CD4-positive, alpha-beta T cell (primary cell): Measurements from ENCODE around the gene EHD4. TPM values are rescaled to one million over a fixed set of nuclear protein-coding genes. Genes with fewer than 3 reads are reported as not detected.

ENCODE experiments used
- ATAC-seq: fragments of 200-7000 bp; cut with Tn5 transposase; one replicate; pipeline ENCODE4 v1.10.0; 2022; ENCODE audit warnings: mild to moderate bottlenecking; ENCODE audit not compliant: poor library complexity
- CTCF ChIA-PET: fragments of 350-600 bp; sonication (Branson Sonifier 250); formaldehyde crosslinking; loops from one replicate; lab custom pipeline; 2021; ENCODE audit warnings: antibody characterized with exemption, inconsistent platforms; lab: Charles Lee
- POLR2A ChIA-PET: fragments of 350-600 bp; sonication (Branson Sonifier 250); formaldehyde crosslinking; loops from one replicate; lab custom pipeline; 2021; ENCODE audit warnings: antibody characterized with exemption, inconsistent platforms; lab: Charles Lee
- DNase-seq, 14 experiments: peaks; one replicate each; pipeline ENCODE4 v3.0.0-alpha.2; 2013 to 2020; ENCODE audit warnings: mixed read lengths in 2 of 14
- H3K27ac ChIP-seq, 2 donors: one replicate each; pipeline versions ENCODE4 v1.5.1 to v1.7.0; 2013; ENCODE audit warnings: low read length in 2 of 2, low read depth in 1 of 2, mild to moderate bottlenecking in 1 of 2
- H3K27me3 ChIP-seq, 2 experiments: 1 replicate in 1 of 2; 2 replicates in 1 of 2; pipeline versions ENCODE4 v1.6.1 to v1.7.0; 2013; ENCODE audit warnings: low read length in 2 of 2, control low read depth in 1 of 2, mild to moderate bottlenecking in 1 of 2, moderate library complexity in 1 of 2; ENCODE audit not compliant: insufficient read depth in 2 of 2, control insufficient read depth in 1 of 2
- H3K36me3 ChIP-seq: one replicate; pipeline ENCODE4 v1.6.1; 2013; ENCODE audit warnings: low read length, control low read depth; ENCODE audit not compliant: insufficient read depth
- H3K4me1 ChIP-seq: one replicate; pipeline ENCODE4 v1.6.1; 2013; ENCODE audit warnings: low read length, control low read depth; ENCODE audit not compliant: insufficient read depth
- H3K4me3 ChIP-seq: one replicate; pipeline ENCODE4 v1.5.1; 2013; ENCODE audit warnings: mild to moderate bottlenecking, low read length, moderate library complexity
- H3K9me3 ChIP-seq, 2 experiments: 1 replicate in 1 of 2; 2 replicates in 1 of 2; pipeline versions ENCODE4 v1.6.1 to v1.7.0; 2013; ENCODE audit warnings: low read length in 2 of 2, mild to moderate bottlenecking in 2 of 2, control low read depth in 1 of 2, moderate library complexity in 1 of 2; ENCODE audit not compliant: control insufficient read depth in 1 of 2, insufficient read depth in 1 of 2
- H3K27ac Mint-ChIP-seq: one replicate; pipeline ENCODE4 v1.8.0; 2020; ENCODE audit warnings: mixed read lengths
- H3K27me3 Mint-ChIP-seq: one replicate; pipeline ENCODE4 v1.8.0; 2021; ENCODE audit warnings: mixed read lengths
- H3K36me3 Mint-ChIP-seq: one replicate; pipeline ENCODE4 v1.8.0; 2021; ENCODE audit warnings: low read depth, mixed read lengths
- H3K4me1 Mint-ChIP-seq: one replicate; pipeline ENCODE4 v1.8.0; 2021; ENCODE audit warnings: low read depth, mixed read lengths
- H3K4me3 Mint-ChIP-seq: one replicate; pipeline ENCODE4 v1.8.0; 2020; ENCODE audit warnings: mild to moderate bottlenecking, mixed read lengths
- H3K9me3 Mint-ChIP-seq: one replicate; pipeline ENCODE4 v1.8.0; 2020; ENCODE audit warnings: mixed read lengths
- CTCF ChIP-seq: fragments of 200-600 bp; IDR thresholded peaks from one replicate; pipeline ENCODE4 v1.8.0; 2022; ENCODE audit warnings: antibody characterized with exemption, mild to moderate bottlenecking
- intact Hi-C, 2 experiments: fragments of 100-400 bp; cut with DNase I in 1 of 2; cut with micrococcal nuclease in 1 of 2; formaldehyde crosslinking; loops; one replicate each; pipeline versions ENCODE4 v1.15.1 to v1.9.0; 2023 to 2025; cut with DNase I, micrococcal nuclease
- total RNA-seq, 174 experiments: library from RNA in 2 of 174; stranded (reverse) in 2 of 174; gene quantifications; one replicate each; pipeline ENCODE4 v1.2.3 and lab custom pipeline; 2021 to 2026

EHD4 gene
- total RNA-seq, 2 experiments from 2014 or later: 39.8 to 40.5 TPM

GRCh38 chr15:42007386-42007785, 35.0 kb upstream of the EHD4 start:
- Histone ChIP-seq H3K9me3 (no peaks in the 10 kb centered on the region), H3K4me3 (no peak overlapping the region), H3K27me3 (no peaks in the 10 kb centered on the region), H3K27ac (no peak overlapping the region), H3K36me3 (no peaks in the 10 kb centered on the region), H3K4me1 (no peaks in the 10 kb centered on the region)
- no peaks in the 10 kb centered on the region for H3K27me3 Mint-ChIP-seq
- no peaks in the 10 kb centered on the region for H3K9me3 Mint-ChIP-seq
- CTCF ChIA-PET: no interaction called here
- intact Hi-C loops: no loop called here
- POLR2A ChIA-PET: no interaction called here
- no peak overlapping the region for H3K27ac Mint-ChIP-seq
- ATAC-seq (no peak), DNase-seq (no peak)
- no peaks in the 10 kb centered on the region for H3K4me1 Mint-ChIP-seq
- H3K36me3 Mint-ChIP-seq: no peaks in the 10 kb centered on the region
- no peak for TF ChIP-seq CTCF
- H3K4me3 Mint-ChIP-seq: no peak overlapping the region

GRCh38 chr15:42002333-42002732, 30.0 kb upstream of the EHD4 start:
- Mint-ChIP-seq H3K27me3 (no peaks in the 10 kb centered on the region), H3K36me3 (no peaks in the 10 kb centered on the region), H3K4me3 (no peak overlapping the region), H3K27ac (no peak overlapping the region), H3K4me1 (no peaks in the 10 kb centered on the region), H3K9me3 (no peaks in the 10 kb centered on the region)
- H3K4me3 ChIP-seq: no peak overlapping the region
- no peak for TF ChIP-seq CTCF
- ChIA-PET POLR2A (no interaction called here), CTCF (interaction anchor here (0.7 kb wide), 1 partner anchor 534 kb away, joined by 3 read pairs; no protein-coding TSS in a partner anchor)
- no peak for DNase-seq
- H3K27me3 ChIP-seq: no peaks in the 10 kb centered on the region
- no peak overlapping the region for H3K27ac ChIP-seq
- H3K4me1 ChIP-seq: no peaks in the 10 kb centered on the region
- ATAC-seq: no peak
- no peaks in the 10 kb centered on the region for H3K9me3 ChIP-seq
- no peaks in the 10 kb centered on the region for H3K36me3 ChIP-seq
- intact Hi-C loops: no loop called here

GRCh38 chr15:42001236-42001635, 28.9 kb upstream of the EHD4 start:
- TF ChIP-seq CTCF: no peak
- Histone ChIP-seq H3K4me1 (no peaks in the 10 kb centered on the region), H3K27ac (no peak overlapping the region), H3K9me3 (no peaks in the 10 kb centered on the region), H3K36me3 (no peaks in the 10 kb centered on the region), H3K27me3 (no peaks in the 10 kb centered on the region), H3K4me3 (no peak overlapping the region)
- POLR2A ChIA-PET: no interaction called here
- H3K4me3 Mint-ChIP-seq: no peak overlapping the region
- no peak overlapping the region for H3K27ac Mint-ChIP-seq
- CTCF ChIA-PET: no interaction called here
- H3K36me3 Mint-ChIP-seq: no peaks in the 10 kb centered on the region
- DNase-seq (no peak), ATAC-seq (no peak)
- no peaks in the 10 kb centered on the region for H3K27me3 Mint-ChIP-seq
- H3K9me3 Mint-ChIP-seq: no peaks in the 10 kb centered on the region
- intact Hi-C loops: no loop called here
- H3K4me1 Mint-ChIP-seq: no peaks in the 10 kb centered on the region
